ENCODE measurements around the gene CCT6A.
"Not testable (repeated sequence)": the region's sequence is repeated elsewhere in the genome, so short reads cannot be mapped to it uniquely, and the experiment has no call there.

CCT6A gene

DNA sequence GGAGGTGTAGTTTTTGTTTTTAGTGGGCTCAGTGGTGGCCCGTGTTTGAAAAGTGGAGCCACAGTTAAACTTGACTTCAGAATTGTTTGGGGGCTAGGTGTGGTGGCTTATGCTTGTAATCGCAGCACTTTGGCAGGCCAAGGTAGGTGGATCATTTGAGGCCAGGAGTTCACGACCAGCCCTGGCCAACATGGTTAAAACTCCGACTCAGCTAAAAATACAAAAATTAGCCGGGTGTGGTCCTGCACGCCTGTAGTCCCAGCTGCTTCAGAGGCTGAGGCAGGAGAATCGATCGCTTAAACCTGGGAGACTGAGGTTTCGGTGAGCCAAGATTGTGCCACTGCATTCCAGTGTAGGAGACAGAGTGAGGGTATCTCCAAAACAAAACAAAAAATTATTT, 1.8 kb downstream of the CCT6A start:
- DNase-seq: no peak

DNA sequence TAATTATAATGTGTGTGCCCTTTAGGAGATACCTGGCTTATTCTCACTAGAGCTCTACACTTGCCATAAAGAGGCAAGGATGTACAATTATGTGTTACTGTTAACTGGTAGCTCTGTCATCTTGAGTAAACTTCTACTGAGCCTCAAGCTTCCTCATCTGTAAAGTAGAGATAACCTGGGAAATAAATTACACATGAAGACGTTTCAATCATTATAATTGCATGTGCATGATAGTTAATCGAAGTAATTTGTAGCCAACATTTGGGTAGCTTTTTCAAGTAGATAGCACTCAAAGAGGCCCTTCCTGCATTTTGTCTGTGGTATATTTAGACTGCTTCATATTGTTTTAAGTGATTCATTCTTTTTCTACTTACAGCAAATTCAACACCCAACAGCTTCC, 2.4 kb downstream of the CCT6A start:
- DNase-seq: no peak

DNA sequence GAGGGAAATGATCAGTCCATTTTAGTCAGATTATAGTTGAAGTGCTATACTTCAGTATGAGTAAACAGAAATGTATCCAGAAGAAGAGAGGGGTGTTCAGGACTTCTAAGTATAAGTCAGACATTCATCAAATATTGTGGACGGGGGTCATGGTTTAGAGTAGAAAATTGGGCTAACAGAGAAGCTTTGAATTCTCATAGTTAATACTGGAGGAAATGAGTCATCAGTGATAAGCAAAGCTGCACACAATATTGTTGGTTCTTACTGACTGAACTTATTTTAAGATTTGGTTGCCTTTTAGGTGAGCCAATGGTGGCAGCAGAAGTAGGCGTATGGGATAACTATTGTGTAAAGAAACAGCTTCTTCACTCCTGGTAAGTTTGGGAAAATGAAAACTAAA, 10.8 kb downstream of the CCT6A start:
- no peak for DNase-seq

DNA sequence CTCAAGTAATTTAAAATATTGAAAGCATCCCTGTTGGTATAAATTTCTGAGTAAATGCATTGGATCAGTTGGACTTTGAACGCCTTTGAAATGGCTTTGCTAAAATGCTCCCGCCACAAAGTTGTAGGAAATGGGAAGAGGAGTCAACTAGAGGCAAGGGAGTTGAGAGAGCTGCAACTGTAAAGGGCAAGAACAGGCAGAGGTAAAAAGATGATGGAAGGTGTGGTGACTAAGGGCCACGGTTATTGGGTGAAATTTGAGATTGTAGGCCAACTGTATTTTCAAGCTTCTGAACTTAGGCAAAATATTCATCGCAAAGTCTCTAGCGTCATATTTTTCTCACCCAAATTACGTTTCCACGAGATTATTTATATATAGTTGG, 11.9 kb downstream of the CCT6A start:
- no peak for DNase-seq

DNA sequence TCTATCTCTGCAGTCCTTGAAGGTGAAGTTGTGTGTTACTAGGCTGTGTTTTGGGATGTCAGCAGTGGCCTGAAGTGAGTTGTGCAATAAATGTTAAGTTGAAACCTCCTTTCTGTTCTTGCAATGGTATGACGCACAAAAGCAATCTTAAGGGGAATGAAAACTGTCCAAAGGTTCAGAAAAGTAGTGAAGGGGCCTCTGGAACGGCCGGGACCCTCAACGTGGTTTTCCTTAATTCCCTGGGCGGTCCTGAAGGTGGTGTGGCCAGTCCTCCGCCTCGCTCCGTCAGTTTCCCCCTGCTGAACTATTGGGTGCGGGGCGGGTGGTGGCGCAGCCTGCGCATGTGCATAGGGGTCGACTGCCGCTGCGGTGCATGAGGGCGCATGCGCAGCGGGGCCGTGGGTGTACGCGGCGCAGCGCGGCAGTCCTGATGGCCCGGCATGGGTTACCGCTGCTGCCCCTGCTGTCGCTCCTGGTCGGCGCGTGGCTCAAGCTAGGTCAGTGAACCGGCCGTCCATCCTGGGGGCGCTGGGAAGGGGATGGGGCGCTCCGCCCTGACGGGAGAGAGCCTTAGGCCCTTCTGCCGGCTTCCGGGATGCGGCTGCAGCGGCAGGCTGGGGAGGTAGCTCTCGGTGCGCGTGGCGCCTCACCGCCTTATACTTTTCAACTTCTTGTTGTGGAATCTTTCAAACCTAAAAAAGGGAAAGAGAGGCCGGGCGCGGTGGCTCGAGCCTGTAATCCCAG, 12.5 kb downstream of the CCT6A start, which contains the start of gene SUMF2:
TSS of gene SUMF2 (plus strand) at position 405 of the 744 bp plus-strand sequence. CDS start at position 431, 26 bp downstream.
- DNase-seq: peak; percentile 54

DNA sequence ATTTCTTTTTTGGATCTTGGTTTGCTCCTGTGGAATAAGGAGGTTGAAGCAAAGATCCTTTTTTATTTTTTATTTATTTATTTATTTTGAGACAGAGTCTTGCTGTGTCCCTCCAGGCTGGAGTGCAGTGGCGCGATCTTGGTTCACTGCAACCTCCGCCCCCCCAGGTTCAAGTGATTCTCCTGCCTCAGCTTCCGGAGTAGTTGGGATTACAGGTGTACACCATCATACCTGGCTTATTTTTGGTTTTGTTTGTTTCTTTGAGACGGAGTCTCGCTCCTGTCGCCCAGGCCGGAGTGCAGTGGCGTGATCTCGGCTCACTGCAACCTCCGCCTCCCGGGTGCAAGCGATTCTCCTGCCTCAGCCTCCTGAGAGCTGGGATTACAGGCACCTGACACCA, 14.8 kb downstream of the CCT6A start:
- DNase-seq: not testable (repeated sequence)

DNA sequence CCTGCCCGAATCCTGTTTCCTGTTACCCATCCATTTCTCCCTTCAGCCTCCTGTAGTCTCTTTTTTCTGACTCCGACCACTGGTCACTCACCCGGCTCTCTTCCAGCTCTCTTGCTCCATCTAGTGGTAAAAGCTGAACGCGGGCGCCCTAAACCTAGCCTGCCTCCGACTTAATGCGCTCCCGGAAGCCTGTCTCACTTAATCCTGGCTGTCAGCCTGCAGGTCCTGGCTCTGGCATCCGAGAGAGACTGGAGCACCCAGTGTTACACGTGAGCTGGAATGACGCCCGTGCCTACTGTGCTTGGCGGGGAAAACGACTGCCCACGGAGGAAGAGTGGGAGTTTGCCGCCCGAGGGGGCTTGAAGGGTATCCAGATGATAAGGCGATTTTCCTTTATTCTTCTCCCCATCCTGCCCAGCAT, 22.8 kb downstream of the CCT6A start:
- peak; percentile 77 for DNase-seq

DNA sequence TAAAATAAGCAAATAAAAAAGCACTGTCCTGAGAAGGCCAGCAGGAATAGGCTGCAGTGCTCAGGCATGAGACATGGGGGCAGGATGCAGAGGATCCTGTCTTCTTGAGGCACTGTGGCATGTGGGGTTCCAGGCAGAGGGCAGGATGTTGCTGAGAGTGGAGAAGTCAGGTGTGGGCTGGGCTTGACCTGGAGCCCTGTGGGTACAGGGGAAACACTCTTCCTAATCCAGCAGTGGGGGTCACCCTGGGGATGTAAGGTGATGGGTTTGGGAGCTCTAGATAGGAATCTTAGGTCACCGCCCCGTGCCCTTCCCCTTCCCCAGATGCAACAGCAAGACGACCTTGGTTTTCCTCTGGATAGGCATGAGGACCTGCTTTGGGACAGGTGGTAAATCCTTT, 26.1 kb downstream of the CCT6A start:
- DNase-seq: no peak

DNA sequence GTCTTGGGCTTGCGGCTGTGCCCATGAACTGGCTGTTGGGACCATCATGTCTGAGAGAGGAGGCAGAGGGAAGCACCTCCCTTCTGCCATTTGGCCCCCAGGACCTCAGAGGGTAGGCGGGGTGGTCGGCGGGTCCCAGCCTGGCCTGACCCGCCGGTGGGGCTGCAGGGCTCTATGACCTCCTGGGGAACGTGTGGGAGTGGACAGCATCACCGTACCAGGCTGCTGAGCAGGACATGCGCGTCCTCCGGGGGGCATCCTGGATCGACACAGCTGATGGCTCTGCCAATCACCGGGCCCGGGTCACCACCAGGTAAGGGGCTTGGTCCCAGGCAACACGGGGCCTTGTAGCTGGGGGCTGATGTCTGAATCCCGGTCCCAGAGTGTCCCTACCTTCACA, 26.6 kb downstream of the CCT6A start:
- DNase-seq: no peak

DNA sequence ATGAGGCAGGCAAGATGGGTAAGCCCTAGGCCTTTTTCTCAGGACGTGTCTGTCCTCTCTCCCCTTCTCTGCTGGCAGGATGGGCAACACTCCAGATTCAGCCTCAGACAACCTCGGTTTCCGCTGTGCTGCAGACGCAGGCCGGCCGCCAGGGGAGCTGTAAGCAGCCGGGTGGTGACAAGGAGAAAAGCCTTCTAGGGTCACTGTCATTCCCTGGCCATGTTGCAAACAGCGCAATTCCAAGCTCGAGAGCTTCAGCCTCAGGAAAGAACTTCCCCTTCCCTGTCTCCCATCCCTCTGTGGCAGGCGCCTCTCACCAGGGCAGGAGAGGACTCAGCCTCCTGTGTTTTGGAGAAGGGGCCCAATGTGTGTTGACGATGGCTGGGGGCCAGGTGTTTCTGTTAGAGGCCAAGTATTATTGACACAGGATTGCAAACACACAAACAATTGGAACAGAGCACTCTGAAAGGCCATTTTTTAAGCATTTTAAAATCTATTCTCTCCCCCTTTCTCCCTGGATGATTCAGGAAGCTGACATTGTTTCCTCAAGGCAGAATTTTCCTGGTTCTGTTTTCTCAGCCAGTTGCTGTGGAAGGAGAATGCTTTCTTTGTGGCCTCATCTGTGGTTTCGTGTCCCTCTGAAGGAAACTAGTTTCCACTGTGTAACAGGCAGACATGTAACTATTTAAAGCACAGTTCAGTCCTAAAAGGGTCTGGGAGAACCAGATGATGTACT, 28.1 kb downstream of the CCT6A start:
- DNase-seq: no peak

DNA sequence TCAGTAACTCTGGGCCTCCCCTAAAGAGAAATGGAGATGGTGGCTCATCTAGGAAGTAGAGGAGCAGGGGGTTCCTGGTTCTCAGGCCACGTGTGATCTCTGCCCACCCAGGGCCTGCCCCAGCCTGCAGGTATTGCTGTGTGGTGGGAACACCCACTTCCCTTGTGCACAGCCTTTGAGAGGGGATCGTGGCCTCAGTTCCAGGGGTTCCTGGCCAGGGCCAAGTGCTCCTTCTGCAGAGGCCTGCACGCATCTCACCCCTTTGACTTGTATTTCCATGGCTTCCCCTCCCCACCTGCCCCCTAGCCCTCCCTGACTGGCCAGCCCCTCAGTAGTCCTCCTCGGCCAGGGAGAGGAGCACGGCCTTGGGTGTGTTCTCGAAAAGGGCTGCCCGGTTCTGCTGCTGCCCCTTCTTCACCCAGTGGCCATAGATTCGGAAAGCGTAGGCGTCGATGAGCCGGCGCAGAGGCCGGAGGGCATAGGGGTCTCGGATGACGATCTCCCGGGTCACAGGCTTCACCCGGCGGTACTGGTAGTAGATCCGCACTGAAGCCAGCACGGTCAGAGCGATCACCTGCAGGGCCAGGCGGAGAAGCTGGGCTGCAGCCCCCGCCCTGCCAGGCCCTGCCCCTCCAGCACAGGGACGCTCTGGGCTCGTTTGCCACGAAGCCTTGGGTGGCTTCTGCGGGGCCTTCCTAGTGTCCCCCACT, 29.3 kb downstream of the CCT6A start:
- not testable (repeated sequence) for DNase-seq

DNA sequence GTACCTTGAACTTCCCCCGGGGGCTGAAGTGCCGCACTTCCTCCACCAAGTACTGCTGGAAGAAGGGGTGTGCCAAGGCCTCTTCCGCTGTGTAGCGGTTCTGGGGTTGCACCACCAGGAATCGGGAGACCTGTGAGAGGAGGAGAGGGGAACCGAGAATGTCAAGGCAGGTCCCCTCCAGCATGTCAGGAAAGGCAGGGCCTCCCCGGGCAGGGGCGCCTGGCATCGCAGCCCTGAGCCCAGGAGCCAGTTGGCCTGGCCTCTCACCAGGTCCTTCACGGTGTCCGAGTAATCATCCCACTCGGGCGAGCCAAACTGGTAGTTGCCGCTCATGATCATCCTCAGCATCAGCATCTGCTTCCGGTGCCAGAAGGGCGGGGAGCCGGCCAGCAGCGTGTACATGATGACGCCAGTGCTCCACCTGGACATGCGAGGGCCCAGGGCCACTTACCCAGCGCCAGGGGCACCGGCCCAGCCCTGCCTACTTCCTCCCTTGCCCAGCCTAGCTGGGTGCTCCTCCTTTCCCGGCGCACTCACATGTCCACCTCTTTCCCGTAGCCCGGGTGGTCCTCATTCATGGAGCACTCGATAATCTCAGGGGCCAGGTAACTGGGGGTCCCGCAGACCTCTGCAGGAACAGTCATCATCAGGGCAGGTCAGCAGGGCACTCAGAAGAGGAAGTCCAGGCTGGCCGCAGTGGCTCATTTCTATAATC, 30.2 kb downstream of the CCT6A start:
- DNase-seq: no peak

DNA sequence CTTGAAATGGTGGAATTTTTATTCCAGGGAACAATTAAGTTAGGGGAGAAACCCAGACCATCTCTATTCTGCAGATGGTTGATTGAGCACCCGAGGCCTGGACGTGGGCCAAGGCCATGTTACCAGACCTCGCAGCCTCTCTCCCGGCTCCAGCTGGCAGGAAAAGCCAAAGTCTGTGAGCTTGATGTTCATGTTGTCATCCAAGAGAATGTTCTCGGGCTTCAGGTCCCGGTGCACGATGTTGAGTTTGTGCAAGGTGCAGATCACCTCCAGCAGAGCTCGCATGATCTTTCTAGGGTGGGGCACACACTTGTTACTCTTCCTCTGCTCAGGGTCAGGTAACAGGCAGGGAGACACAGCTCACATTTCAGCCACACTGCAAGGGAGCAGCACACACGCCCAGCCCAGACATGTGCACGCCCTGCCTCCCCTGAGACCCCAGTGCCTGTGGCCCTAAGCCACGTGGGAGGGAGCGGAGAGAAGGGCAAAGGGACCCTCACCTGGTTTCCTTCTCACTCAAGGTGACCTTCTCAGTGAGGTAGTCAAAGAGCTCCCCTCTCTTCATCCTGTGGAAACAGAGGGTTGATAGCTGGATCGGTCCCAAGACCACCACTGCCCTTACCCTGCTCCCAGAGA, 31.7 kb downstream of the CCT6A start:
- DNase-seq: no peak

DNA sequence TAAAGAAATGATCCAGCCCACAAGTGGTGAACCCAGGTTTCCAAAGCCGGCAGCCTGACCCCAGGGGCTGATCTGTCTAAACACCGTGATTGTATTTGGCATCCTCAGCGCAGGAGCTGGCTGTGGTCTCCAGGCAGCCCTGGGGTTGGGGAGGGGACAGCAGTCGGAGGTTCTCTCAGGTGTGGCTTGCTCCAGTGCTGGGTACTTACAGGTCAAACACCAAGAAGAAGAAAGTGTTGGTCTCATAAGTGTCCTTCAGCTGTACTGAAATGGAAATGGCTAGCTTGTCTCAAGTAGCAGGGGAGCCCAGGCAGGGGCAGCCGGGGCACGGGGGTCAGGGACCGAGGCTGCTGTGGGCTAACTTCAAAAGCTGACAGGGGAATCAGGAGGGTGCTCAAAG, 35.2 kb downstream of the CCT6A start:
- no peak for DNase-seq

DNA sequence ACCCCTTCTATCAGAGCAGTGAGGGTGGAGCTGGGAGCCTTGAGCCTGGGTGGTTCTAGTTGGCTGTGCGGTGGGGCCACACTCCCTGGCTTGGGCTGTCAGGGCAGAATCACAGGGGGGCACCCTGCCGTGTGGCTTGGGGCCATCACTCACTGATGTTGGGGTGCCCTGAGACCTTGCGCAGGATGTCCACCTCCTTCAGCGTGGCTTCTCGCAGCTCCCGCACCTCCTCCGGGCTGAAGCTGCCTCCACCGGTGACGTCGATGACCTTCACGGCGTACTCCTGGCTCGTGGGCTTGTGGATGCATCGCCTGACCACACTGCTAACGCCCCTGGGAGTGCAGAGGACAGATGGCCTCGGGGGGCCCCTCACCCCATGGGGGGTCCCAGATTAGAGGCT, 35.9 kb downstream of the CCT6A start:
- no peak for DNase-seq

DNA sequence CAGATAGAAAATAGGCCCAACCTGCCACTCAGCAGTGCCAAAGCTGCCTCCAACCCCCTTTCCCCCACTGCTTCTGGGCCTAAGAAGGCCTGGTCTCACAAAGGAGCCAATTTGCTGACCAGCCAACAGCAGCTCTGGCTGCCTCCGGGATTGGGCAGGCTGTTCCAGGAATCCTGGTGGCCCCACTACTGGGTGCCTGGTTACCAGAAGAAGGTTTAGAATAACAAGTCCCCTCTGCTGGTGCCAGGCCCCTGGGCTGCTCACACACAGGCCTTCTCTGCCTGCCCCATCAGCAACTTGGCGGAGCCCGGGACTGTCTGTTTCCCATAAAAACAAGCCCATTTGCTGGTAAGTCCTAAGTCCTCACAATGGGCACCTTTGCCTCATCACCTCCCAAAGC, 40.0 kb downstream of the CCT6A start:
- DNase-seq: no peak

DNA sequence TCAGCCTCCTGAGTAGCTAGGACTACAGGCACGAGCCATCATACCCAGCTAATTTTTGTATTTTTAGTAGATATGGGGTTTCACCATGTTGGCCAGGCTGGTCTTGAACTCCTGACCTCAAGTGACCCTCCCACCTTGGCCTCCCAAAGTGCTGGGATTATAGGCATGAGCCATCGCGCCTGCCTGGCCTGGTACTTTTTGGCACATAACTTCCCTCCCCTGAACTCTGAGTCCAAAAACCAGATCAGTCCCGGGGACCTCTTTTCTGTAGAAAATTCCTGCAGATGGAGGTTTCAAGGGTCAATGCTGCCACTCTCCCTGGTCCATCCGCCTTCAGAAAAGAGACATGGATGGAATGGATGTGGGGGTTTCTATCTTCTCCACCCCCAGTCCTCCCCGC, 40.8 kb downstream of the CCT6A start:
- not testable (repeated sequence) for DNase-seq

DNA sequence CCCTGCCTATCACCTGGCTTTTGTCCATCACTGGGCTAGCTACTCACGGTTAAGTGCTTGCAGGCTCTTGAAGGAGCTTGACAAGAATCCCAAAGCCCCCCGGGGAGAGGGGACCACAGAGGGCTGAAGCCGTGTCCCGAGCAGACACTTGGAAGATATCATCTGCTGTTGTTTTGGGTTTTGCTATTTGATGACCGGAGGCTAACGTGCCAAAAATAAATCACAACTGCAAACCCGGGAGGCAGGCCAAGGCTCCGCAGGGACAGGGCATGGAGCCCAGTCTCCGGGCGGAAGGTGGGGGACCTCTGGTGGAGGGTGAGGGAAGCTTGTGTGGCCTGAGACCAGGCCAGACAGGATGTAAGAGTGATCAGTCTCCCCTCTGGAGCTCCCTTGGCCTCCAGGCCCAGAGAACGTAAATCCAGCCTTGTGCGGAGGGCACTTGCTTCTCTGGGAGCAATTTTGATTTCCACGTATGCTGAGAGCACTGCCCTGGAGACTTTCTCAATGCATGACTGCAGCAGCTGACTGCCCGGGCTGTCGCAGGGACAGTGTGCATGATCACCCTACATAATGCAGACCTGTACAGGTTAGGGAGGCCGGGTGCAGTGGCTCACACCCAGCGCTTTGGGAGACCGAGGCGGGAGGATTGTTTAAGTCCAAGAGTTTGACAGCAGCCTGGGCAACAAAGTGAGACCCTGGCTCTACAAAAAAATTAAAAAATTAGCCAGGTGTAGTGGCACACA, 41.4 kb downstream of the CCT6A start, which contains the start of gene PHKG1:
TSS of gene PHKG1 (minus strand) at position 164 of the 743 bp plus-strand sequence. CDS start 4,011 bp downstream, outside the sequence.
- no peak for DNase-seq

DNA sequence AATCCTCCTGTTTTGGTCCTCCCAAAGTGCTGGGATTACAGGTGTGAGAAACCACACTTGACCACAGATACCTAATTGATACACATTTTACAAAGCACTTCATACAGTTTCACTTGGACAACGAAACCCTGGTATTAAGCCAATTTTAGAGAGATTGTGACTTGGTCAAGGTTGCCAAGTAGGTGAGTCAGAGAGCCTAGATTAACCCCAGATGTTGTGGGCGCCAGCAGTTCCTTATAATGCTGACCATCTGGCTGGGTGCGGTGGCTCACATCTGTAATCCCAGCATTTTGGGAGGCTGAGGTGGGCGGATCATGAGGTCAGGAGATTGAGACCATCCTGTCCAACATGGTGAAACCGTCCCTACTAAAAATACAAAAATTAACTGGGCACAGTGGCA, 46.1 kb downstream of the CCT6A start:
- no peak for DNase-seq

DNA sequence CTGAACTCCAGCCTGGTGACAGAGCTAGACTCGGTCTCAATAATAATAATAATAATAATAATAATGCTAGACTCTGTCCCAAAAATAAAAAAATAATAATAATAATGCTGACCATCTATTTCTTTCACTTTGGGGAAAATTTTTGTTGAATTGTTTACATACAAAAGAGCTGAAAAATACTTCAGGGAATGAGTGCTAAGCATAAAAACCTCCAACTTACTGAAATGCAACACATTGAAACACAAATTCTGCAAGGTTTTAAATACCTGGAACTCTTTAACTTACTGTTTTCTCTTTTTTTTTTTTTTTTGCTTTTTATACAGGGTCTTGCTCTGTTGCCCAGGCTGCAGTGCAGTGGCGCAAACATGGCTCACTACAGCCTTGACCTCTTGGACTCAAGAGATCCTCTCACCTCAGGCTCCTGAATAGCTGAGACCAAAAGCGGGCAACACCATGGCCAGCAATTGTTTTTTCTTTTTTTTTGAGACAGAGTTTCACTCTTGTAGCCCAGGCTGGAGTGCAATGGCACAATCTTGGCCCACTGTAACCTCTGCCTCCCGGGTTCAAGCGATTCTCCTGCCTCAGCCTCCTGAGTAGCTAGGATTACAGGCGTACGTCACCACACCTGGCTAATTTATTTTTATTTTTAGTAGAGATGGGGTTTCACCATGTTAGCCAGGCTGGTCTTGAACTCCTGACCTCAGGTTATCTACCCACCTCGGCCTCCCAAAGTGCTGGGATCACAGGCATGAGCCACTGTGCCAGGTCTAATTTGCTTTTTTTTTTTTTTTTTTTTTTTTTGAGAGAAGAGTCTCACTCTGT, 46.8 kb downstream of the CCT6A start:
- not testable (repeated sequence) for DNase-seq

DNA sequence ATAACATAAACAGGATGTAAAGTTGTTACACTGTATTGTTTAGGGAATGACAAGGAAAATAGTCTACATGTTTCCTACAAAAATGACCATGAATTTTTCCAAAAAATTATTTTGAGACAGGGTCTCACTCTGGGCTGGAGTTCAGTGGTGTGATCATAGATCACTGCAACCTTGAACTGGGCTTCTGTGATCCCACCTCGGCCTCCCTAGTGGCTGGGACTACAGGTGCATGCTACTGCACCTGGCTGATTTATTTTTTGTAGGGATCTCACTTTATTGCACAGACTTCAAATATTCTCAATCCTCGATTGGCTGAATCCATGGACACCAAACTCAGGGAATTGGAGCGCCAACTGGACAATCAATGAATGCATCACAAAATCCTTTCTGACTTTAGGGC, 48.1 kb downstream of the CCT6A start:
- no peak for DNase-seq
